LoVo (cell line): ENCODE measurements around the gene RHBDL2.
"Not testable (repeated sequence)": the region's sequence is repeated elsewhere in the genome, so short reads cannot be mapped to it uniquely, and the experiment has no call there.

ENCODE experiments used
- DNase-seq: peaks from one replicate; pipeline ENCODE4 v3.0.0-alpha.2; 2016; ENCODE audit warnings: low spot score

RHBDL2 gene

GRCh38 chr1:38875811-38876210 lies 65.8 kb downstream of the RHBDL2 start:
- DNase-seq, result no peak

GRCh38 chr1:38873027-38873969 lies 68.3 kb downstream of the RHBDL2 start, which contains the start of gene MYCBP:
Gene MYCBP (minus strand): TSS chr1:38873348. CDS start chr1:38873305, 43 bp downstream.
- peak; percentile 97 for DNase-seq

DNA sequence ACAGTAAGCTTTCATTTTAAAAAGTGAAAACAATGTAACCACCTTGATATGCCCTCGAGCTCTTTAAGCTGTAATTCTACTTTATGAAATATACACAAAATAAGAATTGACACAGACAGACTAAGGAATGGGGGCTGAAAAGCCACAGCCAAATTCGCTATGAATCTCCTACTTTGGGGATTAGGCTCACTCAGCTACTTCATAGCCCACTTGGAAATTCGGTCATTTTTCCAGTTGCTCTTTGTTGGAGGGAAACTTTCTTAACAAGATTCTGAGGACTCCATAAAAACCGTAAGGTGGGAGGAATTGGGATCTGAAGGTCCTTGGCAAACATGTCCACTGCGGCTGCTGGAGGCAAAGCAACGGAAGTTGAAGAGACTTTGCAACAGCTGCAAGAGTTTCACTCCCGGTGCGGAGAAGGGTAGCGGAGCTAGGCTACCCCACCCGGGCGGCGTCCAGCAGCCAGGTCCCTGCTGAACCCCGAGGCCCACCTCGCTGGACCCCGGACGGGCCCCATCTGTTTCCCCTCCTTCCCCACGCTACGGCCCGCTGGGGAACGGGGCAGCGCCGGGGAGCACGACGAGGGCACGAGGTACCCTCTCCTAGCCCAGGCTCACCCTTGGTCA lies 69.1 kb downstream of the RHBDL2 start:
- DNase-seq, result no peak

DNA sequence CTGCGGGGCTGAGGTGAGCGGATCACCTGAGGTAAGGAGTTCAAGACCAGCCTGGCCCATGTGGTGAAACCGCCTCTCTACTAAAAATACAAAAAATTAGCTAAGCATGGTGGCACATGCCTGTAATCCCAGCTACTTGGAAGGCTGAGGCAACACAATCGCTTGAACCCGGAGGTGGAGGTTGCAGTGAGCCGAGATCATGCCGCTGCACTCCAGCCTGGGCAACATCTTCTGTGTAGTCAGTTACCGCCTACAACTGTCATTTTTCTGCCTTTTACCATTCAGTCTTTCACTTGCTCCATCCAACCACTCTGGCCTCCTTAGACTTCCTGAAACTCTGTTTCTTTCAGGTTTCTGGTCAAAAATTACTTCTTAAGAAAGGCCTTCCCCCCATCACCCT lies 70.6 kb downstream of the RHBDL2 start:
- no peak for DNase-seq

DNA sequence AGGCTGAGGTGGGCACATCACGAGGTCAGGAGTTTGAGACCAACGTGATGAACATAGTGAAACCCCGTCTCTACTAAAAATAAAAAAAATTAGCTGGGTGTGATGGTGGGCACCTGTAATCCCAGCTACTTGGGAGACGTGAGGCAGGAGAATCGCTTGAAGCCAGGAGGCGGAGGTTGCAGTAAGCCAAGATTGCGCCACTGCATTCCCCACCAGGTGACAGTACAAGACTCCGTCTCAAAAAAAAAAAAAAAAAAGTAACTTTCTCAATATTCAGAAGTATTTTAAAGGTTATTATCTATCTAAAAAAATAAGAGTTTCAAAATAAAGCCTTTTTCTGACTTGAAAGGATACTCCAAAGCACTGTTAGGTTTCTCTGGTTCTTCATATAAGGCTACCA lies 74.4 kb downstream of the RHBDL2 start:
- DNase-seq, result no peak

- no peak for DNase-seq
These were observed 76.4 kb downstream of the RHBDL2 start for GRCh38 chr1:38865112-38865715.

- no peak for DNase-seq
These were observed 81.2 kb downstream of the RHBDL2 start for GRCh38 chr1:38860454-38860795.

DNA sequence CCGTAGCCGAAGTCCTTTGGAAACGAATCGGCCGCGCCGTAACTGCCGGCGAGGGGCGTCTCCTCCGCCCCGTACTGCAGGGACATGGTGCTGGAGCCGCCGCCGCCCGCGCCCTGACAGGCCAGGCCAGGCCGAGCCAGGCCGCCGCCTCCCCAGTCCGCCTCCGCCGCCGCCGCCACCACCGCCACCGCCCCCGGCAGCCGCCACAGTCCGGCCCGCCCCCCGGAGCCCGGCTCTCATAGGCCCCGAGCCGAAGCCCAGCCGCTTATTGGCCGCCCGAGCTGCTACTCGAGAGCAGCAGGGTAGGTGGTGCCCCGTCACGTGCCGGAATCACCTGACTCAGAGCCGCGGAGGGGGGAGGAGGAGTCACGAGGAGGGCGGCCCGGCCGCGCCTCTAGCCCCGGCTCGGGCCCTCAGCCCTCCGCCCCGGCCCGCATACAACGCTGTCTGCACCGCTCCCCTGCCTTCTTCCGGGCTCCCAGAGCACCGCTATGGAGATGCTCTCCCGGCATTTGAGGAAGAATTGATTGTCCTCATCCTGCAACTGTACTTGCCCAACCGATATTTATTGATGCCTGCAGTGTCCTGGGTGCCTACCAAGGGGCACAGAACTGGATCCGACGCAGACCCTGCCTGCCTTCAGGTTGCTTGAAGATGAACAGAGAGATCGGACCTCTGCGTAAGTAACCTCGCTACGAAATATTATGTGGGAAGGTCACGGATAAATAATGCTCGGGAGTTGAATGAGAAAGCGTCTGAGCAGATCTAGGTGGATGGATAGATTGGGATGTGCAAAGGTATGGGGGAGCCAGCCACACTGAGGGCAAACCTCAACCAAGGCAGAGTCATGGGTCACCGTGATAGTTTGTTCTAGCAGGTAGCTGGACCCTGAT lies 81.8 kb downstream of the RHBDL2 start, which contains the start of gene RRAGC:
Gene RRAGC (minus strand): TSS at position 212 of the 893 bp plus-strand sequence. CDS start 126 bp downstream, at position 86.
- peak; percentile 97 for DNase-seq

DNA sequence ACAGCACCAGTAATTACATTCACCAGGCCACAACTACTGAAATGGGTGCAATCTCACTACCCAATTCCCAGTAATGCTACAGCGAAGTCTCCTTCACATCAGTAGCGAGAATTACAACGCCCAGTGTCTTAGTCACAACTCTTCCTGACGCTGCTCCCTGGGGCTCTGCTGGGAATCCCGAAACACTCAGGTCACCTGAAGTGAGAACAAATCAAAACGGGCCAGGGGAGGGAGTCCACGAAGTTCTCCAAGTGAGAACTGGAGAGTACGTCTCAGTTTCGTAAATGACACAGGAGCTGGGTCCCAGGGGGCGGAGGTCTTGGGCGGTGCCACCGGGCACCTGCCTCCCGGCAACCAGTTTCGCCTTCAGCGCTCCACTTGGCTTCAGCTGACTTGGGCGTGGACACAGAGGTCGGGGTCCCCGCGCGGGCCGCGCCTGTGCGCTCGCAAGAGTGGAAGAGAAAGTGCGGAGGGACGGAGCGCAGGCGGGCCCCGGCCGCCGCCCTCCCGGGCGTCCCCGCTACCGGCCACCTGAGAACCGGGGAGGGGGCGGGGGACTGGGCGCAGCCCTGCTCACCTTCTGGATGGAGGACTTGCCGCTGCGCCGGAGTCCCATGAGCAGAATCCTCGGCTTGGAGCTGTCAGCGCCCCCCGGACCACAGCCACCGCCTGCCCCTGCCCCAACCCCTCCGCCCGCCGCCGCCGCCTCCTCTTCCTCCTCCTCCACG lies 82.6 kb downstream of the RHBDL2 start:
- peak; percentile 45 for DNase-seq

DNA sequence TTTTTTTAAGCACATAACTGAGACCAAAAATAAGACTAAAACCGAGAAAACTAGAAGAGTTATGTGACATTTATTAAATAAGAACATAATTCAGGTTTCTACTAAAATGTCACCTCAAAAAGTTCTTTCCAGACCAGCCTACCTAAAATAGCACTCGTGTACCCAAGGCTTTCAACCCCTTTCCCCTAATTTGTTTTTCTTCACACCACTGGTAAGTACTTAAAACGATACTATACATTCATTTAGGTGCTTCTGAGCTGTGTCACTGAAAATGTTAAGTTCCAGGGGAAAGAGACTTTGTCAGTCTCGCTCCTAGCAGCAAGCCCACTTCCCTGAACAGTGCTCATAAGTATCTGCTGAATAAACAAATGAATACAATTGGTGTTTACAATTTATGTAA lies 88.8 kb downstream of the RHBDL2 start:
- no peak for DNase-seq

DNA sequence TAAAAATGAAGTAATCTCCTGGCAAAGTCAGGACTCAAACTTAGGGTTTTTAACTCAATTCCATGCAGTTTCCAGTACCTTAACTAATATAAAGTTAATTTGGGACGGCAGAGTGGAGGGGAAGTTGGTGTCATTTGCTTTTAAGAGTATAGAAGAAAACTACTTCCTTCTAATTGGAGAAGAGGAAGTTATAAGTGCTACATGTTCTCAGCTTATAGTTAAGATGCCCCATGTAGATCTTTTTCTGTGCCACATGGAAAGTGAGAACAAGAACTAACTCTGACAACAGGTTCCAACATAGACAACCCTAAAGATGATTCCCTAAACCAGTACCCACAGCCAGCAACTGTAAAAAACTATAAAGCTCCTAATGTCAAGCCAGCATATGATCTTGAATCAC lies 93.6 kb downstream of the RHBDL2 start:
- no peak for DNase-seq

DNA sequence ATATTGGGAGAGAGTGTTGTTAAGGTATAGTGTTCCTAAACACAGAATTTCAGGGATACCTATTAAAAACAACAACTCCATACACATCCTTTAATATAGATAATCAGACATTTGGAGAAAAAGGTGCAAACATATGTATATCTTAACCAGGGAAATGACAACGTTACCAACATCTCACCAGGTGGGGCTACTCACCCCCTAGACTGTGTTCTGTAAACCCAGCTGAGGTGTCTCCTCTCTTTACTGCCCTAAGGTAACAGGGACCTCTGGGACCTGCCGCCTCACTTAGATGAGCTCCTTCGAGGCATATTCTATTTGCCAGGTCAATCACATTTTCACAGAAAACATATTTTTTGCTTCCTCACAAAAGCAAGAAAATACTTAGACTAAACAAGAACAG lies 95.4 kb downstream of the RHBDL2 start:
- no peak for DNase-seq

- not testable (repeated sequence) for DNase-seq
These were observed 96.5 kb downstream of the RHBDL2 start for GRCh38 chr1:38845088-38845487.

GRCh38 chr1:38840281-38840680 lies 101.3 kb downstream of the RHBDL2 start:
- DNase-seq, result no peak

- DNase-seq, result no peak
These were observed 102.3 kb downstream of the RHBDL2 start for GRCh38 chr1:38839363-38839762.

DNA sequence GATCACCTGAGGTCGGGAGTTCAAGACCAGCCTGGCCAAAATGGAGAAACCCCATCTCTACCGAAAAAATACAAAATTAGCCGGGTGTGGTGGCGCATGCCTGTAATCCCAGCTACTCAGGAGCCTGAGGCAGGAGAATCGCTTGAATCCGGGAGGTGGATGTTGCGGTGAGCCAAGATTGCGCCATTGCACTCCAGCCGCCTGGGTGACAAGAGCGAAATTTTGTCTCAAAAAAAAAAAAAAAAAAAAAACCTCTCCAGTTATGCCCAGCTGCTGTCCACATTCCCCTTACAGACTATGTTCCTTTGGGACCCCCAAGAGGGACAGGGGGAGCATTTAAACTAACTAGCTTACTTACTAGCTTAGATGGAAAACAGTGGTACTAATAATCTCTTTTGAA lies 105.3 kb downstream of the RHBDL2 start:
- not testable (repeated sequence) for DNase-seq
